Measurements from ENCODE around the gene TAGLN3. TPM values are rescaled to one million over a fixed set of nuclear protein-coding genes. Genes with fewer than 3 reads are reported as not detected.

Gene TAGLN3
- total RNA-seq, result not detected
- long read RNA-seq, result 0 reads

- ATAC-seq (ENCODE audit: poor library complexity) (peak; percentile 52), DNase-seq (peak; percentile 39)
- intact Hi-C loops (cut with DNase I), result no loop called here
Observed at GRCh38 chr3:111998636-111999483, at the start of gene TAGLN3. Gene TAGLN3, plus strand, starts transcription at chr3:111998922. Its CDS starts 501 bp downstream, at chr3:111999423.

GRCh38 chr3:111949712-111950111 lies 49.0 kb upstream of the TAGLN3 start:
- intact Hi-C loops (cut with DNase I), result no loop called here
- DNase-seq (no peak), ATAC-seq (ENCODE audit: poor library complexity) (no peak)

- intact Hi-C loops (cut with DNase I), result no loop called here
- no peak for ATAC-seq (ENCODE audit: poor library complexity)
- no peak for DNase-seq
Observed at GRCh38 chr3:111951032-111951431, 47.7 kb upstream of the TAGLN3 start.

GRCh38 chr3:111952086-111952485 lies 46.6 kb upstream of the TAGLN3 start:
- DNase-seq, result no peak
- no peak for ATAC-seq (ENCODE audit: poor library complexity)
- intact Hi-C loops (cut with DNase I), result no loop called here

GRCh38 chr3:111952866-111953450 lies 45.8 kb upstream of the TAGLN3 start:
- ATAC-seq (ENCODE audit: poor library complexity) (no peak), DNase-seq (no peak)
- intact Hi-C loops (cut with DNase I), result no loop called here

GRCh38 chr3:111954228-111954990 lies 44.3 kb upstream of the TAGLN3 start:
- intact Hi-C loops (cut with DNase I), result no loop called here
- DNase-seq, result no peak
- ATAC-seq (ENCODE audit: poor library complexity), result no peak

GRCh38 chr3:111955876-111956275 lies 42.8 kb upstream of the TAGLN3 start:
- intact Hi-C loops (cut with DNase I), result no loop called here
- ATAC-seq (ENCODE audit: poor library complexity), result no peak
- DNase-seq, result no peak

GRCh38 chr3:111956449-111956848 lies 42.3 kb upstream of the TAGLN3 start:
- ATAC-seq (ENCODE audit: poor library complexity), result no peak
- no peak for DNase-seq
- intact Hi-C loops (cut with DNase I), result no loop called here

- ATAC-seq (ENCODE audit: poor library complexity), result no peak
- DNase-seq, result no peak
- intact Hi-C loops (cut with DNase I), result no loop called here
Observed at GRCh38 chr3:111956995-111957734, 41.6 kb upstream of the TAGLN3 start.

GRCh38 chr3:111961461-111962164 lies 37.1 kb upstream of the TAGLN3 start:
- DNase-seq, result no peak
- no peak for ATAC-seq (ENCODE audit: poor library complexity)
- intact Hi-C loops (cut with DNase I), result no loop called here

- ATAC-seq (ENCODE audit: poor library complexity) (no peak), DNase-seq (no peak)
- intact Hi-C loops (cut with DNase I), result no loop called here
Observed at GRCh38 chr3:111963424-111963823, 35.3 kb upstream of the TAGLN3 start.

GRCh38 chr3:111965484-111965883 lies 33.2 kb upstream of the TAGLN3 start:
- intact Hi-C loops (cut with DNase I), result loop anchor here (5.0 kb wide), 1 partner anchor 103 kb away; no protein-coding TSS in a partner anchor
- ATAC-seq (ENCODE audit: poor library complexity) (no peak), DNase-seq (no peak)

GRCh38 chr3:111967068-111967467 lies 31.7 kb upstream of the TAGLN3 start:
- ATAC-seq (ENCODE audit: poor library complexity), result peak; percentile 18
- intact Hi-C loops (cut with DNase I), result loop anchor here (1.0 to 5.0 kb wide), 2 partner anchors 105 to 250 kb away; no protein-coding TSS in a partner anchor
- no peak for DNase-seq

GRCh38 chr3:111967651-111968274 lies 31.0 kb upstream of the TAGLN3 start:
- intact Hi-C loops (cut with DNase I), result loop anchor here (1.0 to 5.0 kb wide), 2 partner anchors 105 to 250 kb away; no protein-coding TSS in a partner anchor
- peak; percentile 83 for DNase-seq
- ATAC-seq (ENCODE audit: poor library complexity), result peak; percentile 86

GRCh38 chr3:111968319-111969054 lies 30.2 kb upstream of the TAGLN3 start:
- intact Hi-C loops (cut with DNase I), result loop anchor here (5.0 kb wide), 1 partner anchor 106 kb away; no protein-coding TSS in a partner anchor
- peak; percentile 15 for ATAC-seq (ENCODE audit: poor library complexity)
- no peak for DNase-seq

- ATAC-seq (ENCODE audit: poor library complexity) (no peak), DNase-seq (no peak)
- intact Hi-C loops (cut with DNase I), result no loop called here
Observed at GRCh38 chr3:111970376-111970775, 28.3 kb upstream of the TAGLN3 start.

Data from Right ventricle myocardium superior (tissue), 1 donor.